Naive thymus-derived CD4-positive, alpha-beta T cell (primary cell): Measurements from ENCODE around the gene CHPT1. TPM values are rescaled to one million over a fixed set of nuclear protein-coding genes. Genes with fewer than 3 reads are reported as not detected.
"Not testable (repeated sequence)": the region's sequence is repeated elsewhere in the genome, so short reads cannot be mapped to it uniquely, and the experiment has no call there.

Source experiments
- ATAC-seq: fragments of 150-1000 bp; cut with Tn5 transposase; 2 replicates; pipeline ENCODE4 v1.10.0; 2021; ENCODE audit warnings: mild to moderate bottlenecking, moderate library complexity
- CTCF ChIA-PET: fragments of 350-600 bp; sonication (Branson Sonifier 250); formaldehyde crosslinking; loops from one replicate; lab custom pipeline; 2021; ENCODE audit warnings: antibody characterized with exemption; lab: Charles Lee
- POLR2A ChIA-PET: fragments of 350-600 bp; sonication (Branson Sonifier 250); formaldehyde crosslinking; loops from one replicate; lab custom pipeline; 2021; ENCODE audit warnings: antibody characterized with exemption, inconsistent platforms; lab: Charles Lee
- DNase-seq, 9 donors: peaks; one replicate each; pipeline versions ENCODE4 v3.0.0 to v3.0.0-alpha.2; 2020 to 2022; ENCODE audit warnings: mixed read lengths in 1 of 9
- H3K27ac ChIP-seq: one replicate; pipeline ENCODE4 v1.7.0; 2013; ENCODE audit warnings: mild to moderate bottlenecking, low read depth, low read length, moderate library complexity
- H3K27me3 ChIP-seq, 2 donors: one replicate each; pipeline ENCODE4 v1.7.0; 2013; ENCODE audit warnings: low read length in 2 of 2, mild to moderate bottlenecking in 2 of 2, moderate library complexity in 2 of 2; ENCODE audit not compliant: control insufficient read depth in 2 of 2, insufficient read depth in 2 of 2
- H3K36me3 ChIP-seq, 3 experiments: 1 replicate in 2 of 3; 2 replicates in 1 of 3; pipeline ENCODE4 v1.7.0; 2013; ENCODE audit warnings: low read length in 3 of 3, mild to moderate bottlenecking in 3 of 3, moderate library complexity in 1 of 3; ENCODE audit not compliant: insufficient read depth in 3 of 3, control insufficient read depth in 2 of 3
- H3K4me1 ChIP-seq, 2 donors: one replicate each; pipeline ENCODE4 v1.7.0; 2013; ENCODE audit warnings: low read length in 2 of 2, mild to moderate bottlenecking in 2 of 2, moderate library complexity in 1 of 2; ENCODE audit not compliant: control insufficient read depth in 2 of 2, insufficient read depth in 2 of 2
- H3K4me3 ChIP-seq: 2 replicates; pipeline ENCODE4 v1.7.0; 2013; ENCODE audit warnings: mild to moderate bottlenecking, low read length
- H3K9me3 ChIP-seq, 3 experiments: 1 replicate in 2 of 3; 2 replicates in 1 of 3; pipeline ENCODE4 v1.7.0; 2013; ENCODE audit warnings: low read length in 3 of 3; ENCODE audit not compliant: control insufficient read depth in 2 of 3
- H3K27ac Mint-ChIP-seq, 9 donors: one replicate each; pipeline ENCODE4 v1.8.0; 2020 to 2022; ENCODE audit warnings: mixed read lengths in 9 of 9, mild to moderate bottlenecking in 8 of 9, moderate library complexity in 5 of 9, inconsistent platforms in 2 of 9
- H3K27me3 Mint-ChIP-seq, 5 donors: one replicate each; pipeline ENCODE4 v1.8.0; 2021 to 2022; ENCODE audit warnings: mixed read lengths in 5 of 5, mild to moderate bottlenecking in 1 of 5
- H3K36me3 Mint-ChIP-seq, 5 donors: one replicate each; pipeline ENCODE4 v1.8.0; 2020 to 2022; ENCODE audit warnings: mixed read lengths in 5 of 5, mild to moderate bottlenecking in 3 of 5, inconsistent platforms in 1 of 5
- H3K4me1 Mint-ChIP-seq, 7 donors: one replicate each; pipeline ENCODE4 v1.8.0; 2020 to 2022; ENCODE audit warnings: mixed read lengths in 7 of 7, mild to moderate bottlenecking in 3 of 7, inconsistent platforms in 1 of 7
- H3K4me3 Mint-ChIP-seq, 10 donors: one replicate each; pipeline ENCODE4 v1.8.0; 2020 to 2022; ENCODE audit warnings: mild to moderate bottlenecking in 10 of 10, mixed read lengths in 10 of 10, moderate library complexity in 6 of 10, inconsistent platforms in 2 of 10
- H3K9me3 Mint-ChIP-seq, 11 donors: one replicate each; pipeline ENCODE4 v1.8.0; 2020 to 2022; ENCODE audit warnings: mixed read lengths in 11 of 11, mild to moderate bottlenecking in 4 of 11, inconsistent platforms in 1 of 11, moderate library complexity in 1 of 11
- intact Hi-C, 2 donors: fragments of 100-400 bp; cut with micrococcal nuclease; formaldehyde crosslinking; loops; one replicate each; pipeline ENCODE4 v1.15.1; 2023
- polyA plus RNA-seq, 2 donors: library from polyadenylated mRNA; unstranded; fragments of 300-500 nt; fragmentation: Illumina TruSeq; gene quantifications; one replicate each; pipeline ENCODE4 v1.2.3, GENCODE V29; 2021
- total RNA-seq, 6 experiments: library from RNA in 5 of 6; stranded (reverse) in 5 of 6; gene quantifications; 1 replicate in 5 of 6; 2 replicates in 1 of 6; pipeline ENCODE4 v1.2.3 and lab custom pipeline; 2021 to 2026

CHPT1 gene
- total and polyA plus RNA-seq, 7 experiments from 2014 or later: 6.5 to 22.9 (median 14.5) TPM

DNA sequence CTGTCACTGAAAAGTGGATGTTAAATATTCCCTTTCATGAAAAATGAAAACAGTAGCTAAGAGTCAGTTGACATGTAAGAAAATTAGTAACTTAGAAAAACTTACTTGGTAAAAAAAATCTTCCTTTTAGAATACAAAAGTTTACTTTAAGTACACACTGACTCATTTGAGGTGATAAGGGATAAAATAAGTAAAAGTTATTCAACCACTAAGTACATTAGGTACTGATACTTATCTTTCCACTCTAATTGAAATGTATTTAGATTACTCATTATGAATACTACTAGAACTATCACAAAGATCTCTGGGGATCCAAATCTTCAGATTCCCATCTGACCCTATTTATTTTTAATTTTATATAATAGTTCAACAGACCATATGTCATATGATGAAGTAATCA is 29.7 kb downstream of the CHPT1 start:
- Mint-ChIP-seq H3K4me3 (no peak overlapping the region), H3K27ac (no peak overlapping the region), H3K27me3 (no peaks in the 10 kb centered on the region), H3K4me1 (peaks cover 0 to 4% (median 0%) of the 10 kb centered on the region in 7 donors), H3K36me3 (peaks cover 0 to 26% (median 5%) of the 10 kb centered on the region in 5 donors), H3K9me3 (no peaks in the 10 kb centered on the region)
- Histone ChIP-seq H3K27ac (no peak overlapping the region), H3K36me3 (peaks cover 0 to 11% (median 0%) of the 10 kb centered on the region in 3 experiments), H3K27me3 (no peaks in the 10 kb centered on the region), H3K9me3 (no peaks in the 10 kb centered on the region), H3K4me3 (no peak overlapping the region), H3K4me1 (no peaks in the 10 kb centered on the region)
- intact Hi-C loops: loop anchor here in 1 of 2 donors (2.0 kb wide), 1 partner anchor 26 kb away; no protein-coding TSS in a partner anchor
- DNase-seq (no peak), ATAC-seq (no peak)
- ChIA-PET CTCF (no interaction called here), POLR2A (no interaction called here)

- no peak overlapping the region for H3K27ac Mint-ChIP-seq
- Histone ChIP-seq H3K4me3 (no peak overlapping the region), H3K9me3 (no peaks in the 10 kb centered on the region), H3K27ac (no peak overlapping the region), H3K36me3 (peaks cover 0 to 4% (median 0%) of the 10 kb centered on the region in 3 experiments), H3K4me1 (no peaks in the 10 kb centered on the region), H3K27me3 (no peaks in the 10 kb centered on the region)
- ChIA-PET CTCF (no interaction called here), POLR2A (no interaction called here)
- DNase-seq (no peak), ATAC-seq (no peak)
- H3K36me3 Mint-ChIP-seq: peaks cover 0 to 32% (median 7%) of the 10 kb centered on the region in 5 donors
- no peaks in the 10 kb centered on the region for H3K9me3 Mint-ChIP-seq
- H3K4me3 Mint-ChIP-seq: no peak overlapping the region
- intact Hi-C loops: no loop called here
- peaks cover 0 to 4% (median 0%) of the 10 kb centered on the region in 7 donors for H3K4me1 Mint-ChIP-seq
- H3K27me3 Mint-ChIP-seq: no peaks in the 10 kb centered on the region
Observed at GRCh38 chr12:101729842-101730241, 32.4 kb downstream of the CHPT1 start.

GRCh38 chr12:101732318-101732717 is 34.9 kb downstream of the CHPT1 start:
- intact Hi-C loops: no loop called here
- Histone ChIP-seq H3K27ac (no peak overlapping the region), H3K36me3 (no peaks in the 10 kb centered on the region), H3K4me3 (no peak overlapping the region), H3K9me3 (no peaks in the 10 kb centered on the region), H3K4me1 (no peaks in the 10 kb centered on the region), H3K27me3 (no peaks in the 10 kb centered on the region)
- POLR2A ChIA-PET: no interaction called here
- DNase-seq: no peak
- CTCF ChIA-PET: no interaction called here
- H3K4me3 Mint-ChIP-seq: no peak overlapping the region
- ATAC-seq: no peak
- H3K27me3 Mint-ChIP-seq: no peaks in the 10 kb centered on the region
- no peak overlapping the region for H3K27ac Mint-ChIP-seq
- no peaks in the 10 kb centered on the region for H3K9me3 Mint-ChIP-seq
- H3K36me3 Mint-ChIP-seq: peaks cover 0 to 23% (median 7%) of the 10 kb centered on the region in 5 donors
- H3K4me1 Mint-ChIP-seq: peaks cover 0 to 3% (median 0%) of the 10 kb centered on the region in 7 donors

DNA sequence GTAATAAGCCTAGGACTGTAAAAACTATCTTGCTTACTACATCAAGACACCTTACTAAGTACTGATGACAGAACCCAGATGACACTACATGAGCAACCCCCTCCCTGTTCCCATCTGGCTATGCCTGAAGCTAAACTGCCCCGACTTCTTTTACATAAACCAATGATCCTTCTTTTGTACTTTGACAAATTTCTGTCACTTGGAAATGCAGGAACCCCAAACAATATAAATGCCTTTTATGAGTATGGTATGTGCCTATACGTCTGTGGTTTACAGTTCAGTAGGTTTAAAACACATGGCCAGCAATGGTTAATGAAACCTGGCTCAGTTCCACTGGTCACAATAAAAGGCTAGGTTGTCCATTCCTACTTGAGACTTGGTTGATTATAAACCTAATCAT is 35.7 kb downstream of the CHPT1 start:
- DNase-seq (no peak), ATAC-seq (no peak)
- peaks cover 0 to 28% (median 7%) of the 10 kb centered on the region in 5 donors for H3K36me3 Mint-ChIP-seq
- no peak overlapping the region for H3K27ac Mint-ChIP-seq
- H3K27me3 Mint-ChIP-seq: no peaks in the 10 kb centered on the region
- H3K4me3 Mint-ChIP-seq: no peak overlapping the region
- no peaks in the 10 kb centered on the region for H3K9me3 Mint-ChIP-seq
- H3K4me1 Mint-ChIP-seq: peaks cover 0 to 3% (median 0%) of the 10 kb centered on the region in 7 donors
- Histone ChIP-seq H3K27me3 (no peaks in the 10 kb centered on the region), H3K27ac (no peak overlapping the region), H3K4me3 (no peak overlapping the region), H3K4me1 (no peaks in the 10 kb centered on the region), H3K9me3 (no peaks in the 10 kb centered on the region), H3K36me3 (peaks cover 0 to 5% (median 0%) of the 10 kb centered on the region in 3 experiments)
- intact Hi-C loops: no loop called here
- POLR2A ChIA-PET: no interaction called here
- CTCF ChIA-PET: no interaction called here

DNA sequence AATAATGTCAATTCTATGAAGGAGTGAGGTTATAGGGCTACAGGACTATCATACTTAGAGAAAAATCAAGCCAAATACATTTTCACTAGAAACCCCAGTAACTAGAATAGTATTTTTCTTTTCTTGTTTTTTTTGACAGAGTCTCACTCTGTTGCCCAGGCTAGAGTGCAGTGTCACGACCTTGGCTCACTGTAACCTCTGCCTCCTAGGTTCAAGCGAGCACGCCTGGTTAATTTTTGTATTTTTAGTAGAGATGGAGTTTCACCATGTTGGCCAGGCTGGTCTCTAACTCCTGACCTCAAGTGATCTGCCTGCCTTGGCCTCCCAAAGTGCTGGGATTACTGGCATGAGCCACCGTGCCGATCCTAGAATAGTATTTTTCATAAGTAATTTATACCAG is 37.0 kb downstream of the CHPT1 start:
- POLR2A ChIA-PET, H3K4me3 Mint-ChIP-seq, H3K27ac ChIP-seq, DNase-seq, intact Hi-C loops, H3K9me3 Mint-ChIP-seq, H3K27ac Mint-ChIP-seq, ATAC-seq, H3K9me3 ChIP-seq, H3K36me3 ChIP-seq, H3K4me1 ChIP-seq, H3K4me3 ChIP-seq, CTCF ChIA-PET, H3K27me3 Mint-ChIP-seq, H3K4me1 Mint-ChIP-seq, H3K27me3 ChIP-seq: not testable (repeated sequence)
- peaks cover 0 to 33% (median 9%) of the 10 kb centered on the region in 5 donors for H3K36me3 Mint-ChIP-seq

- peak overlapping the region in 1 of 9 donors; percentile 25 for H3K27ac Mint-ChIP-seq
- DNase-seq (no peak), ATAC-seq (no peak)
- Histone ChIP-seq H3K4me3 (no peak overlapping the region), H3K27ac (no peak overlapping the region), H3K4me1 (no peaks in the 10 kb centered on the region), H3K36me3 (peaks cover 0 to 5% (median 0%) of the 10 kb centered on the region in 3 experiments), H3K27me3 (no peaks in the 10 kb centered on the region), H3K9me3 (no peaks in the 10 kb centered on the region)
- H3K4me1 Mint-ChIP-seq: peaks cover 0 to 3% (median 0%) of the 10 kb centered on the region in 7 donors
- POLR2A ChIA-PET: no interaction called here
- no peaks in the 10 kb centered on the region for H3K27me3 Mint-ChIP-seq
- H3K36me3 Mint-ChIP-seq: peaks cover 0 to 23% (median 4%) of the 10 kb centered on the region in 5 donors
- CTCF ChIA-PET: interaction anchor here (1.4 kb wide), 1 partner anchor 18 kb away, joined by 6 read pairs; no protein-coding TSS in a partner anchor
- no peak overlapping the region for H3K4me3 Mint-ChIP-seq
- H3K9me3 Mint-ChIP-seq: no peaks in the 10 kb centered on the region
- intact Hi-C loops: no loop called here
Observed at GRCh38 chr12:101737476-101737875, 40.0 kb downstream of the CHPT1 start.

GRCh38 chr12:101738920-101739665 is 41.7 kb downstream of the CHPT1 start, which contains the start of gene SYCP3:
Gene SYCP3, minus strand, starts transcription at chr12:101739462. Its CDS starts 1,527 bp downstream, at chr12:101737935.
- POLR2A ChIA-PET: no interaction called here
- Mint-ChIP-seq H3K27ac (no peak within 1 kb of the TSS), H3K4me3 (no peak within 1 kb of the TSS), H3K36me3 (peaks cover 0 to 27% (median 5%) of the 10 kb centered on the region in 5 donors), H3K4me1 (peaks cover 0 to 8% (median 0%) of the 10 kb centered on the region in 7 donors), H3K27me3 (no peaks in the 10 kb centered on the region), H3K9me3 (no peaks in the 10 kb centered on the region)
- no peak within 1 kb of the TSS for H3K4me3 ChIP-seq
- CTCF ChIA-PET: no interaction called here
- H3K4me1 ChIP-seq: no peaks in the 10 kb centered on the region
- no peak for ATAC-seq
- no peaks in the 10 kb centered on the region for H3K27me3 ChIP-seq
- intact Hi-C loops: no loop called here
- H3K36me3 ChIP-seq: peaks cover 0 to 11% (median 5%) of the 10 kb centered on the region in 3 experiments
- H3K9me3 ChIP-seq: no peaks in the 10 kb centered on the region
- H3K27ac ChIP-seq: no peak within 1 kb of the TSS
- no peak for DNase-seq
